Activated CD4-positive, alpha-beta T cell treated with anti-CD3 and anti-CD28 coated beads, Interleukin-10, Interleukin-2, amounts not matched to agents 100 ng/mL and 50 ng/mL, durations not matched to agents 16 hours and 8 hours (primary cell): Measurements from ENCODE around the gene TBC1D12.
A peak's percentile ranks its signal among the peaks of the same experiment; 100 is the strongest.
"Not testable (repeated sequence)": the region's sequence is repeated elsewhere in the genome, so short reads cannot be mapped to it uniquely, and the experiment has no call there.

Source experiments
- DNase-seq: peaks from one replicate; pipeline ENCODE4 v3.0.0-alpha.2; 2020

TBC1D12 gene

GRCh38 chr10:94461503-94461902 is 59.2 kb downstream of the TBC1D12 start:
- no peak for DNase-seq

GRCh38 chr10:94462130-94462529 is 59.8 kb downstream of the TBC1D12 start:
- DNase-seq, result no peak

- no peak for DNase-seq
These were observed 63.3 kb downstream of the TBC1D12 start for GRCh38 chr10:94465684-94466083.

GRCh38 chr10:94481410-94481809 is 79.1 kb downstream of the TBC1D12 start:
- DNase-seq, result no peak

GRCh38 chr10:94483970-94484369 is 81.6 kb downstream of the TBC1D12 start:
- DNase-seq, result no peak

GRCh38 chr10:94485094-94485493 is 82.8 kb downstream of the TBC1D12 start:
- DNase-seq, result no peak

GRCh38 chr10:94487575-94487974 is 85.2 kb downstream of the TBC1D12 start:
- no peak for DNase-seq

- DNase-seq, result no peak
These were observed 86.8 kb downstream of the TBC1D12 start for GRCh38 chr10:94489107-94489506.

- no peak for DNase-seq
These were observed 87.8 kb downstream of the TBC1D12 start for GRCh38 chr10:94489976-94490788.

- DNase-seq, result no peak
These were observed 88.4 kb downstream of the TBC1D12 start for GRCh38 chr10:94490789-94491039.

GRCh38 chr10:94493463-94493862 is 91.1 kb downstream of the TBC1D12 start:
- no peak for DNase-seq

GRCh38 chr10:94496010-94496409 is 93.7 kb downstream of the TBC1D12 start:
- DNase-seq, result peak; percentile 62

- no peak for DNase-seq
These were observed 94.3 kb downstream of the TBC1D12 start for GRCh38 chr10:94496646-94497045.

- DNase-seq, result no peak
These were observed 97.7 kb downstream of the TBC1D12 start for GRCh38 chr10:94500063-94500462.

- no peak for DNase-seq
These were observed 119.2 kb downstream of the TBC1D12 start for GRCh38 chr10:94521276-94522250.

GRCh38 chr10:94524146-94524545 is 121.8 kb downstream of the TBC1D12 start:
- no peak for DNase-seq

- no peak for DNase-seq
These were observed 122.4 kb downstream of the TBC1D12 start for GRCh38 chr10:94524711-94525110.

GRCh38 chr10:94531550-94531949 is 129.2 kb downstream of the TBC1D12 start:
- DNase-seq, result not testable (repeated sequence)

- no peak for DNase-seq
These were observed 130.7 kb downstream of the TBC1D12 start for GRCh38 chr10:94533027-94533426.

- DNase-seq, result not testable (repeated sequence)
These were observed 139.9 kb downstream of the TBC1D12 start for GRCh38 chr10:94542282-94542681.

- peak; percentile 92 for DNase-seq
These were observed 143.2 kb downstream of the TBC1D12 start, which contains the start of gene HELLS for GRCh38 chr10:94545391-94546048. Gene HELLS, plus strand, starts transcription at chr10:94545788. Its CDS starts 134 bp downstream, at chr10:94545922.

GRCh38 chr10:94546049-94546900 is 143.9 kb downstream of the TBC1D12 start:
- peak; percentile 28 for DNase-seq

GRCh38 chr10:94546901-94547185 is 144.5 kb downstream of the TBC1D12 start:
- peak; percentile 6 for DNase-seq
